WTC11 (cell line): ENCODE results near the gene SLC44A1.

Experiments
- CREM ChIP-seq: sonication (generic); formaldehyde crosslinking; IDR thresholded peaks from 2 replicates; pipeline ENCODE4 v1.8.1; 2022; ENCODE audit warnings: mild to moderate bottlenecking, missing genetic modification reagents, moderate library complexity
- CTCF ChIP-seq: fragments of 200-600 bp; IDR thresholded peaks from 2 replicates; pipeline ENCODE4 v1.8.0; 2022; ENCODE audit warnings: antibody characterized with exemption
- E2F5 ChIP-seq: sonication (generic); formaldehyde crosslinking; IDR thresholded peaks from 2 replicates; pipeline ENCODE4 v1.8.1; 2022; ENCODE audit warnings: mild to moderate bottlenecking, moderate library complexity, missing genetic modification reagents
- HMGA2 ChIP-seq: fragments of 250-450 bp; sonication (Bioruptor Pico); IDR thresholded peaks from 2 replicates; pipeline ENCODE4 v1.4.0; 2021; ENCODE audit warnings: mild to moderate bottlenecking, moderate library complexity
- IRF2 ChIP-seq: sonication (generic); formaldehyde crosslinking; IDR thresholded peaks from 2 replicates; pipeline ENCODE4 v1.8.0; 2022; ENCODE audit warnings: low read depth, missing genetic modification reagents, borderline replicate concordance
- USF1 ChIP-seq: sonication (generic); formaldehyde crosslinking; IDR thresholded peaks from 2 replicates; pipeline ENCODE4 v1.8.0; 2022; ENCODE audit warnings: mild to moderate bottlenecking, missing genetic modification reagents
- USF2 ChIP-seq: sonication (generic); formaldehyde crosslinking; IDR thresholded peaks from 2 replicates; pipeline ENCODE4 v1.8.1; 2023; ENCODE audit warnings: mild to moderate bottlenecking, missing genetic modification reagents, moderate library complexity

GRCh38 chr9:105198865-105199264 lies 45.6 kb upstream of the SLC44A1 start:
- TF ChIP-seq CREM (CRISPR knock-in tag) (no peak), USF1 (CRISPR knock-in tag) (no peak), E2F5 (CRISPR knock-in tag) (no peak), CTCF (no peak), IRF2 (CRISPR knock-in tag) (no peak), USF2 (CRISPR knock-in tag) (no peak), HMGA2 (CRISPR knock-in tag) (no peak)
